ENCODE results near the gene PITPNM3.
"Not testable (repeated sequence)": the region's sequence is repeated elsewhere in the genome, so short reads cannot be mapped to it uniquely, and the experiment has no call there.

Gene PITPNM3

DNA sequence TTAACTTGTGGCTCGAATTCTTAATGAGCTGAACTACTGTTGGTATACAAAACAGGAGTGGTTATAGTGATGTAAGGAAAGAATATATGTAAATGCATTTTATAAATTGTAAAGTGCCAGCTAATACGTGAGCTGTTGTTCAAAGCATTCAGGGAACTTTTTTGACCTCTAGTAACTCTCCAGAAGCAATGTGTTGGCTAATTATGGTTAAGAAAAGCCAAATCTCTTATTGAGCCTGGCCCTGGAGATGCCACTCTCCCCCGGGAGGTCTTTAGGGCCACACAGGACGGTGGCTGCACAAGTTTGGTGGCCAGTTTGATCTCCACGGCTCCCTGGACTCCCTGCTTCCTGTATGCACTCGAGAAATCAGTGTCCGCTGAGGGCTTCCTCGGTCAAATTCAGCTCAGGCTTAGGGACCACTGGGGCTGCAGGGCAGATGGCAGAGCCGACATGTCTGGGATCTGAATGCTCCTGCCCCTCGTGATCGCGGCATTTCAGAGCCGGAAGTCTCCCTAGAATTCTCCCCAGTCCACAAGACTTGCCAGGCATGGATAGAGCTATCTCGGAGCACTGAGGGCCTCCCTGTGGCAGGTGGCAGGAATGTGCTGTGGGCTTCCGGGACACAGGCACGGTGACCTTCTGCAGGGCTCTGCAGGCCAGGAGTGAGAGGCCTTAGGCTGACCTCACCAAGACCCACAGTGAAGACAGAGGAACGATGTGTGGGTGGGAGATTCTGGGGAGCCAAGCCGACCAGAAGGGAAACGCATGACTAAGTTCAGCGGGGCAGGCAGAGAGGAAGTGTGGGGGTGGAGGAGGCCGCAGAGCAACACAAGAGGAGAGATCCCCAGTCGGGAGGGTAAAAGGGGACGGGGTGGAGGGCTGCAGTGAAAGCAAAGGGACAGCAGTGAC is 18.6 kb upstream of the PITPNM3 start:
- DNase-seq = peak; percentile 5

DNA sequence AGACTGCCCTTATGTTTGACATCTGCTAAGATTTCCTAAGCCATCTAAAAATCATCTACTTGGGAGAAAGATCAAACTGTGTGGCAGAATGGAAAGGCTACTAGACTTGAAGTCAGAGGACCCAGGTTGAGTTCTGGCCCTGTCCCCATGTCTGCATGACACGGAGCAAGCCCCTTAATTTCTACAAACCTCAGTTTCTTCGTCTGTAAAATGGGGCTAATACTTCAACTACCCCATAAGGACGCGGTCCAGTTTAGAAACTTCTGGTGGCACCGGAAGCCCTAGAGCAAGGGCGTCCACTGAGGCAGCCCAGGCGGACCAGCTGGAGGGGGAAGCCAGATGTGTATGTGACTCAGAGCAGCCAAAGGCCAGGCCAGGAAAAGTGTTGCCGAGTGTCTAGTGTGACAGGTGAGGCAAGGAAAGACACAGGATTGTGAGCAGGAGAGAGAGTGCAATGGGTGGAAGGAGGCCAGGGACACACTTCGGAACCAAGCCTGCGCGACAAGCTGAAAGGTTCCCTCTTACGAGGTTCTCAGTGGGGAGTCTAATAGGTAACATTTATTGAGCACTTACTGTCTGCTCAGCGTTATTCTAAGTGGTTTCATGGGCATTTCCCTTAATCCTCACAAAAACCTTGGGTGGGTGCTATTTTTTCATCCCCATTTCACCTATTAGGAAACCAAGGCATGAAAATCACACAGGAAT is 17.8 kb upstream of the PITPNM3 start:
- DNase-seq = no peak

DNA sequence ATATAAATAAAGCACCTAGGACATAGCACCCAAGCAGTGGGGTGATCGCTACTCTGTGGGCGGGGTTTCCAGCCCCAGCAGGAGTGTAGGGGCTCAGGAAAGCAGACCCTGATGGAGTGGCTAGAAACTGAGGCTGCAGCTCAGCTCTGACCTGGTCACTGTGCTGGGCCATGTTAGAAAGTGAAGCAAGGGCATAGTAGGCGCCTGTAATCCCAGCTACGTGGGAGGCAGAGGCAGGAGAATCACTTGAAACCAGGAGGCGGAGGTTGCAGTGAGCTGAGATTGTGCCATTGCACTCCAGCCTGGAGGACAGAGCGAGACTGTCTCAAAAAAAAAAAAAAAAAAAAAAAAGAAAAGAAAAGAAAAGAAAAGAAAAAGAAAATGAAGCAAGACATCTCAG is 17.1 kb upstream of the PITPNM3 start:
- DNase-seq = not testable (repeated sequence)

DNA sequence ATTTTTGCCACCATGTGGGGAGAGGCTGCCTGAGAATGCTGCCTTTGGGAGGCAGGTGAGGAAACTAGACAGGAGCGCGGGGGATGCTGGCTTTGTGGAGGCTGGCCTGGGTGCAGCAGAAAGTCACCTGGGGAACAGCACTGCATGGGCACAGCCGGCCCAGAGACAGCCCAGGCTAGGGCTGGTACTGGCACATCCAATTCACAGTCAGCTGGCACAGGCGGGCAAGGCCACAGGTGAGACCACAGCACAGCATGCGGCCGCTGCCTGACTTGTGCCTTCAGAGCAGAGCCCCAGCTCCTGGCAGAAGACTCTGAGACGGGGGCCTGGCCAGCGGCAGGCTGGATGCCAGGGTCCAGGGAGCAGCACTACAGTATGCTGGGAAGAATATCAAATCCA is 16.6 kb upstream of the PITPNM3 start:
- no peak for DNase-seq

DNA sequence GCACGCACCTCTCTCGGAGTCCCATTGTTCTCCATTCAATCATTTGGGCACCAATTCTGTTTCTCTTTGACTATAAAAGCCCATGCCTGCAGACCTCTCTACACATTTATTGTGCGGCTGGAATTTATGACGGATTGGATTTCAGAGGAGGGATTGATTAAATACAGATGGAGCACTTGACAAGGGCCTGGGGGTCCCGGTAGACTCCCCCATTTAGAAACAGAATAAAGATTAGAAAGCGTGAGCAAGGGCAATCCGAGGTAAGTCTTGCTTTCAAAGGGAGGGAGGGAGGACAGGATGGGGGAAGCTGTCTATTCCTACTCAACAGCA is 15.1 kb upstream of the PITPNM3 start:
- no peak for DNase-seq

DNA sequence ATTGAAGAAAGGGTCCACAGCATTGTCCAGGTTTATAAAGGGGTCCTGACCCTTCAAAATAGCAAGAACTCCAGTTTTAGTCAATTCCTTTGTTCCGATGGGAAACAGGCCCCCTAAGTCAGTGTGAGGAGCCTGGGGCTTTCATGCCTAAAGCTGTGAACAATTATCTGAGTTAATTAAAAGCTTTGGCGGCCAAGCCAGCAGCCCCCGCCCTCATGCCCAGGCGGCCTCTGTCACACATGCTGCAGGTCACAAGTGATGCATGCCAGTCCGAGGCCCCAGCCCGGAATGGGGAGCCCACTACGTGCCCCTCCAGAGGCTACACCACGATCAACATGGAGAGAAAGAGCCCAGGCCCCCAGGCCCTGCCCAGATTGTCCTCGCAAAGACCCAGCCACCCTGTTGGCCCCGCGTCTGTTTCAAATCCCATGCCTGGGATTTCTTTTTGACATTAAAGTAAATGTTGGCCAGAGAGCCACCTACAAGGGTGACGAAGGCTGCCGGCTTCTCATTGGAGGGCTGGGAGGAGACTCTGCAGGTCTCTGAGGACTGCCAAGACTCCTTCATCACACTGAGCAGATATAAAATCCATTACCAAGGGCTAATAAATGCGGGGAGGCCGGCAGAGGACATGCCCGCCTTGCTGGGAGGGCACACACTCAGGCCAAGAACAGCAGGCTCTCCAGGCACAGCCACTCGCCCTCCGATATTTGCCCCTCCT is 14.5 kb upstream of the PITPNM3 start:
- no peak for DNase-seq

DNA sequence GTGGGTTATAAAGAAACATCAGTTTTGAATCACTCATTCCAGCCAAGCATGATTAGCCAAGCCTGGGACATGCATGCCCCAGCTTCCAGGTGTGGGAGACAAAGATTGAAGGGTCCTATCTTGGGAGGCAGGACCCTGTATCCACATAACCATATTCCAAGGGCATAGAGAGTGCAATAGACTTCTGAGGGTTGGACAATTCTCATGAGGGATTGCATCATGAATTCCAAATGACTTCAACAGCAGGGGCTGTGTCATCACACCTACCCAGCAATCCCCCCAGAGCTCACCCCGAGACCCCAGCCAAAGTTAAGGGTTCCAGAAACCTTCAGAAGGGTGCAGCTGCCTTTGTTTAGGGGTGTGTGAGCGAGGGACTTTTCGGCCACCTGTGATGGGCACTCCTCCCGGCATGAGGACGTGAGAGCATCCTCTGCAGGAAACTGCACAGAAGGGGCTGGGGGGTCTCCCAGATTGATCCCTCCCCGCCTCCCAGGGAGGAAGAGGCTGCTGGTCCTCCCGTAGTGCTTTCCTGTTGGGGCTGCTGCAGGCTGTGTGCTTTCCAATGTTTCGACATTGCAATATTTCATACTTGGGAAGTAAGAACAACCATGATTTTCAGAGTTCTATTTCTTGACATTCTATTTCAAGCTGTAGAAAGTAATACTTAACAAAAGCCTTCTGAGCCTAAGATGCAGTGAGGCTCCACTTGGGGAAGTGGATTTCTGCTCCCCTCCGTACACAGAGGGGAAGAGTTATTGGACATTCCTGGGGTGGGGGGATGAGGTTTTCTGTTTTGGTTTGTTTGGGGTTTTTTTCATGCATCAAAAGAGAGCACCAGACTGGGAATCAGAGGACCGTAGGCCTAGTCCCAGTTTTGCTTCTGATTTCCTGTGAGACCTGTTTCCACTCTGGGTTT is 13.3 kb upstream of the PITPNM3 start:
- no peak for DNase-seq

DNA sequence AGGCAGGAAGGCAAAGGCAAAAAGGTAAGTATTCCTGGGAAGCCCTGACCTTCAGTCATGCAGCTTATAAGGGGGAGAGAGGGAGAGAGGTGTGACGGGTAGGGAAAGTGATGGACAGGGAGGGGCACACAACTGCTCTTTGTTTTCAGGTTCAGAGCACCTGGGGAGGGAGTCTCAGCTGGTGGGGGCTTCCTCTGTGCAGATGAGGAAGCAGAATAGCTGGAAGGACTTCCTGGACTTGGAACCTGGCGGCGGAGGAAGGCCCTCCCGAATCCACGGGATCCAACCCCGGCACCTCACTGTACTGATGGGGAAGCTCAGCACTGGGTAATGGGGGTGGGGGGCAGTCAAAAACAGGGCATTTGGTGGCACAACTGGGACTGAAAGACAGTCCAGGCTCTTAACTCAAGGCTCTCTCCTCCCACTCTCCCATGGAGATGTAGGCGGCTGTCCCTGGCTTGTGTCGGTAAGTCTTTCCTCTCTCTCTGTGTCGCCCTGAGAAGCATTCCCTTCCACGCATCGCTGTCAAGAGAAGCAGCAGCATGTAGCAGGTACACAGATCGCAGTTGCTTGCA is 11.9 kb upstream of the PITPNM3 start:
- DNase-seq = no peak

DNA sequence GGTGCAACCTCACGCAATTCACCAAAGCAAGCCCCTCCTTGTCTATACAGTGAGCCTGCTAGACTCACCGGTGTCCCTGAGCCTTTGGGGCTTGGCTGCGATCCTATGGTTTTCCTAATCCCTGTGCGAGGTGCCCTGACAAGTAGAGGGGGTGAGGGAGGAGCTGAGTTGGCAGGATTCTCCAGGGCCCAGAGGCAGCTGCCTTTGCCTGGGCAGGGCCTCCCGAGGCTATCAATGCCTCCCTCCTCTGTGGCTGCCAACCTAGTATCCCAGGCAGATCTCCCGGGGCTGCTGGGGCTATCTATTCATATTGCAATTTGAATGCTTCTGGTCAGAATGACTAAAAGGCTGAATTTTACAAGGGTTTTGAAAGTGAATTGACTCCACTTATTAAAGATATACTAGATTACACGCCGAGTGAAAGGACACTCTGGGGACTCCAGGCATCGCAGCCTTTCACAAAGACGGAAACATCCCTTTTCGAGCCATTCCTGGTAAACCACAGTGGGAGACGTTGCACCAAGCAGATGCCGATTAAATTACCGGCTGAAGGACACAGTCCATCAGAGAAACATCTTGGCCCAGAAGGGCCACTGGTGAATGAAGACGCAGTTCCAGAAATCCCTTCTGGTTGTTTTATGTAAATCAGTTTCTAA is 11.3 kb upstream of the PITPNM3 start:
- DNase-seq = no peak

DNA sequence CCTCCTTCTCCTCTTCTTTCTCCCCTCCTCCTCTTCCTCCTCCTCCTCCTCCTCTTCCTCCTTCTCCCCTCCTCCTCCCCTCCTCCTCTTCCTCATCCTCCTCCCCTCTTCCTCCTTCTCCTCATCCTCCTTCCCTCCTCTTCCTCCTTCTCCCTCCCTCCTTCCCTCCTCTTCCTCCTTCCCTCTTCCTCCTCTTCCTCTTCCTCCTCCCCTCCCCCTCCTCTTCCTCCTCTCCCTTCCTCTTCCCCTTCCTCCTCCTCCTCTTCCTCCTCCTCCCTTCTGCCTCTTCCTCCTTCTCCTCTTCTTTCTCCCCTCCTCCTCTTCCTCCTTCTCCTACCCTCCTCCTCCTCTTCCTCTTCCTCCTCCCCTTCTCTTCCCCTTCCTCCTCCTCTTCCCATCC is 5.1 kb upstream of the PITPNM3 start:
- DNase-seq = no peak

DNA sequence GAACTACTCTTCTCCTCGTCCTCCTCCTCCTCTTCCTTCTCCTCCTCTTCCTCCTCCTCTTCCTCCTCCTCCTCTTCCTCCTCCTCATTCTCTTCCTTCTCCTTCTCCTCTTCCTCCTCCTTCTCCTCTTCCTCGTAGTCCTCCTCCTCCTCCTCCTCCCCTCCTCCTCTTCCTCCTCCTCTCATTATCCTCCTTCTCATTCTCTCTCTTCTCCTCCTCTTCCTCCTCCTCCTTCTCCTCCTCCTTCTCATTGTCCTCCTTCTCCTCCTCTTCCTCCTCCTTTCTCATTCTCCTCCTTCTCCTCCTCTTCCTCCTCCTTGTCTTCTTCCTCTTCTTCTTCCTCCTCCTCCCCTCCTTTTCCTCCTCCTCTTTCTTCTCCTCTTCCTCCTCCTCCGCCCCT is 4.1 kb upstream of the PITPNM3 start:
- no peak for DNase-seq

DNA sequence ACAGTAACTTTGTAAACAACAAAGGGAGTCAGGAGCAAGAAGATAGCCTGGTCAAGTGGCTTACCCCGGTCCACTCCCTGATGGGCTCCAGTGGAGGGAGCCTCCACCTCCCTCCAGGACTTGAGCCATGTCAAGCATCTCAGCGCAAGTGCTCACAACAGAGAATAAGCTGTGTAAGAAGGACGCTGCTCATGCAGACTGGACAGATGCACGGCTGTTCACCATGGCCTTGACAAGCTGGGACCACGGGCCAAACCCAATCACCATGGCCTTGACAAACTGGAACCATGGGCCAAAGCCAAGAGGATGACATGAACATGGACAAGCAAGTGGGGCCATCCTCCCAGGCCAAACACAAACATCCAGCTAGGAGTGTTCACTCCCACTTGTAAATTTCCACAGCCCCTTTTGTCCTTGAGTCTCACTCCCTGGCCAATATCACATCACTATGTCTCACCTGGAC is 3.4 kb upstream of the PITPNM3 start:
- DNase-seq = no peak

DNA sequence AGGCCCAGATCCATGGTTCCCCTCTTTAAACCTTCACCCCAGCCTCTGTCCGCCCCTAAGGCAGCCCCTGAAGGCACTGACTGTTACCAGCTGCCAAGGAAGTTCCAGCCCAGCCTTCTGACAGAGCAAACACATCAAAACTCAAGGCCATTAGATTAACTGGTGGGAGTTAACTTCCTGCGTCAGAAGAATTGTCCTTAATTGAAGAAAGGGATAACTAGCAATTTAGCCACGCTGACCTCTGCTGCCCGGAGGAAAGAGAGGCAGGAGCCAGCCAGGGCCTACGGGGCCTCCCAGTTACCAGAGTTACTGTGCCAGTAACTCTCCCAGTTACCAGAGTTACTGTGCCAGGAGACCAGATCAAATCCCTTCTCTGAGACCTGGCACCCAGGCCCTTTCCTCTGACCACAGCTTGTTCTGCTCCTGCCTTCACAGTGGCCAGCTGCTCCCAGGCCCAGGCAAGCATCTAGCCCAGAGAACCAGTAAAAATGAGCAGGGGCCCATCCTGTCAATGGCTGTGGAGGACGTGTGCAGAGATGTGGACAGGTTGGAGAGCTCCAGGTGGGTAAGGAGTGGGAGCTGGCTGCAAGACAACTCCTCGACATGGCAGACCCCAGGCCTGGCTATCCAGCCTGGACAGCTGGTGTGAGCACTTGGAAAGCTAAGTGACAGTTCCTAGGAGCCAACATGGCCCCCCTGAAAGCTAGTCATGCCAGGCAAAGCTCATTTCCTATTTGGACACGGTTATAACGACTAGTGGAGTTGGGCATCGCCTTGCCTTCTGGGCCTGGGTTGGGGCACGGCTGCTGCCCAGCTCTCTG is 2.8 kb upstream of the PITPNM3 start:
- DNase-seq = no peak

DNA sequence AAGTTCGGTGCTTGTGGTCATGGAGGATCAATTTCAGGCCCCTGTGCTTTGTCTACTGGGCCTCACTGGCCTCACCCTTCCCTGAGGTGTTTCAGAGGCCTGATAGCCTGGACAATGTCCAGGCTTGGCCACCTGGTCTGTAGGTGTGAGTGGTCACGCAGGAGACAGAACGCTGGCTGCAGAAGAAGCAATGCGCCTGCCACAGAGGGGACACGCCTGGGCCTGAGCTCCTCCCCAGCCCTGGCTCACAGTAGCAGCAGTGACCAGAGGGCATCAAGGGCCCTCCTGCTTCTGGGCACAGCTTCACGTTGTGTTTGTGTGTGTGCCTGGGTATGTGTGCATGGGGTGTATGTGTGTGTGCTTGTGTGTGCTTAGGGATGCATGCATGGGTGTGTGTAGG is 1.9 kb upstream of the PITPNM3 start:
- DNase-seq = no peak

DNA sequence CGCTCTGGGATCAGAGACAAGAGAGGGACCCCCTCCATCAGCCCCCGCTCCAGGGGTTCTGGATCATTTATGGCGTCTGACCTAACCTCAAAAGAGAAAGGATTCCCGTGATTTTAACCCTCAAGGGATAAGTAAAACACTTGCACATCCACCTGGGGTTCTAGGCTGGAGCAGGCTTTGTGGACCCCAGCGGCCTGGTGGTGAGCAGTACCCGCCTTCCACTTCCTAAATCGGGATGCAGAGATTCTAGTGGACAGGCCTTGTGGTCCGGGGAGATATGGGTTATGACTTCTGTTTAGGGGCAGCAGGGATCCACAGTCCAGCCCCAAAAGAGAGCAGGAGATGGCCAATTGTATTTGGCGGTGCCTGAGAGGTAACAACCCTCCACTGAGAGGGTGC is 684 bp upstream of the PITPNM3 start:
- DNase-seq = no peak

DNA sequence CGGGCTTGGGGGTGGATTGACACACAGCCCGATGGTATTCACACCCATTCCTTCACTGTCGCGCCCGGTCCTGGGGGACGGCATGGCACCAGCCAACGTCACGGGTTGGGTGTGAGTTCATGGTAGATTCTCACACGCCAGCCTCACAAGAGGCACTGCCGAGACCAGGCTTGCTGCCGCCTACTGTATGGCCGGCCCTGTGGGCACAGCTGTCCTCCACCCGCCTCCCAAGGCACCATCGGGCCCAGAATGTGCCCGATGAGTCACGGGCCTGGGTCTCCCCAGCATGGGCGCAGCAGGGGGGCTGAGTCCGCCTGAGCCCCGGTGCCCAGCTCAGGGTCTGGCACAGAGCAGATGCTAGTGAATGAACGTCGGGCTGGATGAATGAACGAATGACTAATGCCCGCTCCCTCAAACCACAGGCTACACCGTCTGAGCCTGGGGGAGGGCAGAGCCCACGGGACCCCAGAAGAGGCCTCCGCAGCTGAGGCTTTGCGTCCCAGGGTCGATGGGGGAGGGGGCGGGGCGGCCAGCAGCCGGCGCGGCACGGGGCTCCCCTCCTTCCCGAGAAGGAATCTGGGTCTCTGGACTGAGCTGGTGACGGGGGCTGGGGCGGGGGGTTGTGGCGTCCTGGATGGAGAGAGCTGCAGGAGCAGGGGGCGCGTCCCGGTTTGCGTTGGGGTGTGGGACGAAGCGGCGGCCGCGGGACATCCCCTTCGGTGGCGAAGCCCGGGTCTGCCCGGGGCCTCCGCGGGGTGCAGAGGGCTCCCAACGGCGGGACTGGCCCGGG is 829 bp downstream of the PITPNM3 start:
- DNase-seq = no peak

DNA sequence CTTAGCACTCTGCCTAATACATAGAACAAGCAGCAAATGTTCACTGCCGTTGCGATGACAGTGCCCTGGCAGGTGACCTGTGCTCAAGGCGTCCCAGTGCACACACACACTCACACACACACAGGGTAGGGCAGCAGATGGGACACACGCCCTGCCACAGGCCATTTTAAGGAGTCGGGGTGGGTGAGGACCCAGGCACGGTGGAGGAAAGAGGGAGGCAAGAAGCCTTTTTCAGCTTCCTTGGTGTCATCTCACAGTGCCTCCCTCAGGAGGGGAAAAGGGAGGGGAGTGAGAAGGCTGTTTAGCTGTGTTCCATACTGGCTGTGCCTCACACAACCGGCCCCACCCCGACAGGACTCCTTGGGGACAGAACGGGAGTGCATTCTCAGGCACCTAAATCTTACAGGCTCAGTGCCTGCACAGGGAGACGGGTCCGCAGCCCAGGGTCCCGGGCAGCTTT is 1.5 kb downstream of the PITPNM3 start:
- DNase-seq = no peak

DNA sequence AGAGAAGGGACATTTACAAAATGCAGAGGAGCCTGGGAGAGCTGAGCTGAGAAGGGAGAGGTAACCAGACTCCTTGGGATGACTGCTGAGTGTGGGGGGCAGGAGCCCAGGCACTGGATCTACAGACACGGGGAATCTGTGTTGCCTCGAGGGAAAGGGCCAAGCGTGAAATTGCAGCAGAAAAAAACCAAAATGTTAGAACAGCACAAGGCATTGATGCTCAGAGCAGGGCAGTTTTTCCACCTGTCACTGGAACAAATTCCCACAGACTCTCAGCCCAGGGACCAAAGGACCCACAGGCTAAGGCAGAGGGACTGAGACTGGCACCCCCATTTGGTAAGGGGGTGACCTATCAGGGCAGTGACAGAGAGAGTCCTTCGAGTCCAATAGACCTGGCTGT is 2.0 kb downstream of the PITPNM3 start:
- DNase-seq = no peak

DNA sequence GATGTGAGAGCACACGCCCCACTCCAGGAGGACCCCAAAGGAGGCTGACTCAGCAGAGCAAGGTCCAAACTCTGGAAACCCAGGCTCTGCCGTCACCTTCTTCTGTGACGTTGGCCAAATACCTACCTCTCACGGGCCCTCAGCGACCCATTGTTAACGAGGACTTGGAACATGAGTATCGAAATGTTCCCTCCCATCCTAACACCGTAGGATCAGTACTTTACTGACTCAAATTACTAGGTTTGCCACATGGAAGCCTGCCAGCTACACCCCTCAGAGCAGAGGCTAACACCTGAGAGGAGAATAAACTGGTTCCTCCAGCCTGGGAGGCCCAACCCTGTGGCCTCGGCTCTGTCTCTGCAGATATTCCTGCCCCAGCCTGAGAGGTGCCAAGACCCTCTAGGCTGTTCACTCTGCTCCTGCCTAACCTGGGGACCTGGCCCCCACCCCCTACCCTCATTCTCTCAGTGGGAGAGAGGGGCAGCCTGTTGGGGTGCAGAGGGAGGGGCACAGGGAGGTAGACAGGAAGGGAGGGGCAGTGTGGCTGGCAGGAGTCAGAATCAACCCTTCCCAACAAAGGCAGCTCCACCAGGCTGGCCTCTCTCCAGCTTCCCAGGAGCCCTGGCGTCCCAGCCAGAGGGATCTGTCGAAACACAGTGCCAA is 4.4 kb downstream of the PITPNM3 start:
- DNase-seq = no peak

Measured in CD4-positive, alpha-beta T cell treated with Interleukin-21 for 1 hour (primary cell).